DOHH2 (cell line): Measurements from ENCODE around the gene CST2.

Source experiments
- CTCF ChIP-seq: fragments of 200-600 bp; sonication (generic); IDR thresholded peaks from one replicate; pipeline ENCODE4 v1.5.1; 2014; ENCODE audit warnings: antibody characterized with exemption, mild to moderate bottlenecking, low read depth, low read length; ENCODE audit not compliant: poor library complexity, severe bottlenecking
- EZH2phosphoT487 ChIP-seq: fragments of 200-600 bp; sonication (generic); IDR thresholded peaks from 2 replicates; pipeline ENCODE4 v1.6.1; 2017; ENCODE audit warnings: borderline replicate concordance, mild to moderate bottlenecking, antibody characterized with exemption, low read length, moderate library complexity, mixed read lengths

GRCh38 chr20:23870461-23870860, 43.9 kb upstream of the CST2 start:
- no peak for TF ChIP-seq CTCF
- TF ChIP-seq EZH2phosphoT487 = no peak
